ENCODE data around the gene TMEM242. TPM values are rescaled to one million over a fixed set of nuclear protein-coding genes. Genes with fewer than 3 reads are reported as not detected.
A peak's percentile ranks its signal among the peaks of the same experiment; 100 is the strongest.
"Not testable (repeated sequence)": the region's sequence is repeated elsewhere in the genome, so short reads cannot be mapped to it uniquely, and the experiment has no call there.

The TMEM242 gene
- 6.6 and 6.8 TPM in 2 replicates for total RNA-seq (2014; rRNA removed; shearing (Covaris generic))
- 2.8 and 3.3 TPM in 2 replicates for polyA plus RNA-seq (2014; cell fraction: nucleus; rRNA removed)

DNA sequence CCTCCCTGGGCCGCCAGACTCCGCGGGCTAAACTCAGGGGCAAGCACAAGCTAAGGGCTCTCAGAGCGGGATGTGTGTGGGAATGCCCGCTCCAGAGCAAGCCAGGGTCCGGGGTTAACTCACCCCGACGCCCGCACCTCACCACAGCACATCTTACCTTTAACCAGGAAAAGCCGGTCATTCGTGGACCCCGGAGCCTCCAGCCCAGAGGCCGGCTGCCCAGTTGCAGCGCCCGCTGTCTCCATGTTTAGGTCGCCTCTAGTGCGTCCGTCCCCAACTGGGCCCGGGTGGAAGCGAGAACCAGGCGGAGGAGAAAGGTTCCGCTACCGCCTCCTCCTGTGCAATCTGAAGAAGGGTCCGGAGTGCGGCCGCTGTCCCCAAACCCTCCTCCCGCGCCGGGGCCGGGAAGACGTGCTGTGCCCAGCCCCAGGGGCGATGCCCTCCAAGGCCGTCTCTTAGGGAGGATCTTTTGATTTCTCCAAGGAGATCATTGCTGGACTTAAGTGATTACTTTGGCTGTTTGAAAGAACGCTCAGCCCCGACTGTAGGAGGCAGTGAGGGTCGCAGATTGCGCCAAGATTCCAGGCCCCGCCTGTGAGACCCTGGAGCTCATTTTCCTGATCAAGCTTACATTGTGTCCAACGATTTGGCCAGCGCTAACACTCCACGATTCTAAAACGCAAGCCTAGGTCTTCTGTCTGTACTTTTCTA, at the start of gene TMEM242:
Gene TMEM242 (minus strand): TSS at position 265 of the 711 bp plus-strand sequence. CDS start 20 bp downstream, at position 245.
- peak; percentile 84 for DNase-seq (ENCODE audit: extremely low read depth, low read depth)

DNA sequence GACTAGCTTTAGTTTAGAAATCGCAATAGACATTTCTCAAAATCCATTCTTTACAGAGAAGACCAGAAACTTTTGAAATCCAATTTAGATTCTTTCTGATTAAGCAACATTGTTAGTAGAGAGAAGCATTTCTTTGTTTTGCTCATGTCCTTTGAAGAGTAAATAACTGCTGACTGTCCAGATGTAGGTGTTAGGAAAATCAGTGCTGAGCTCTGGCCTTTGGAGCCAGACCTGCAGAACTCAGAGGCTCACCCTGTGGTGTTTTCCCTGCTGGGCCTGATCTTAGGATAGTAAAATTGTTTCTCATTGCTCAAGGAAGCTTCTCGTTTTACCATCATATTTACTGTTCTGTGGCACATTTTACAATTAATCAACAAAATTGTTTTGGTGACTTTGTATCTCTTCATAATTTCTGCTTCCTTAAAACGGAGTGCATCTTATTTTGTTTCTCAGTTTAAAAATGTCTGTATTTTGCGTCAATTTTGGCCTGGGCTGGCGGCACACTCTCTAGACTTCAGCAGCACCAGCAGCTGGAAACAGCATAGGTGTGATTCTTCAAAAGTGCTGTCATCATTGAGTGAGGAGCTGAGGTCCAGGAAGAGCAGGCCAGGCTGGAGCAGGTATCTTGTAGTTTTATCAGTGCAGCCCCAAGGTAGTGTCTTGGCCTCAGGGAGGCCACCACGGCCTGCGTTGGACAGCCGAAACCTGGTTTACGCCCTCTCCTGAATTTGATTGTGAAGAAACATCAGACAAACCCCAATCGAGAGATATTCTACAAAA, 49.4 kb upstream of the TMEM242 start:
- no peak for DNase-seq (ENCODE audit: extremely low read depth, low read depth)

GRCh38 chr6:157370755-157371154, 47.4 kb upstream of the TMEM242 start:
- no peak for DNase-seq (ENCODE audit: extremely low read depth, low read depth)

GRCh38 chr6:157368359-157369049, 45.2 kb upstream of the TMEM242 start:
- DNase-seq (ENCODE audit: extremely low read depth, low read depth), result no peak

DNA sequence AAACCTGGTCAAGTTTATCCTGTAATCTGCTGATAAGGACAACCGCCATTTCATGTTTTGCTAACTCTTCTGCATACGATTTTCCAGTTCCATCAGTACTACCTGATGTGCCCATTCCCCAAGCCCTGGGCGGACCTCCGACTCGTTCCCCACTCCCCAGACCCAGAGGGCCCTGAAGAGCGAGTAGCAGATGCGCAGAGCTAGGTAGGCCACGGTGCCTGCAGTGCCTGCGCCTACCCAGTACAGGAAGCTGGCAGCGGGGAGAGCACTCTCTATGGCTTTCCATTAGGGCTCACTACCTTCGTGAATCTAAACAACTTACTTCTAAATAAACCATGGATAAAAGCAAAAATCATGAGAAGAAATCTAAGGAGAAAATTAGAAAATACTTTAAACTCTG, 43.3 kb upstream of the TMEM242 start:
- DNase-seq (ENCODE audit: extremely low read depth, low read depth), result no peak

DNA sequence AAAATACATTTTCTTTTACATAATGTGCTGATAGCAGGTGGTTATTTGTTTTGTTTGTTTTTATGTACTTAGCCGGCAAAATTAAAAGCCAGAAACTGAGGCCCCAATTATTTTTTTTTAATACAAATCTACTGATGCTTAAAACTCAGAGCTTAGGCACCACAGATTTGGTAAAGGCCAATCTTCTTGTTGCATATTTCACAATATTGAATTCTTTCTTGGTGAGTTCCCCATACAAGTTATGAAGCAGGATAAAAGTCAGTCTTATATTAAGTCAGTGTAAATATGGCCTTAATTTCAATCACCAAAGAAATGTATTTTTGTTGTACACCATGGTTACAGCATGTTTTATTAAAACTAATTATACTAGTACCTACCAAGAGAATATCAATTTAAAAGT, 41.4 kb upstream of the TMEM242 start:
- no peak for DNase-seq (ENCODE audit: extremely low read depth, low read depth)

- no peak for DNase-seq (ENCODE audit: extremely low read depth, low read depth)
Measured at GRCh38 chr6:157361886-157362285, 38.6 kb upstream of the TMEM242 start.

DNA sequence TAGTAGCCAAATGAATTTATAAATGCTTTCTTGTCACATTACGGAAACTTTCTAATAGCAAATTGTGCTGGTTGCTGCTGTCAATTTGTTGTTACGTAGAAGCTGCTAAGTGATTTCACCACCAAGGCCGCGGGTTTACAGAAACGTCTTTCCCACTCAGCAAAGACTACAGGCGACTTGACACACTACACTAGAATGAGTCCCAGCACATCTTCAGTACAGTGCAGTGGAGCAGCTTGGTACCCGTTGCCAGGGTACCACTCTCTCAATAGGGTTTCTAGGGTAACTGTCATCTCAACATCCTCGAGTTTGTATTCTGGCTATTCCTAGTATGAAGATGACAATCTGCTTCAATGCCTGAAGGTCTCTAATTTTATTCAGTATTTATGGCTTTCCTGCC, 35.0 kb upstream of the TMEM242 start:
- no peak for DNase-seq (ENCODE audit: extremely low read depth, low read depth)

GRCh38 chr6:157346373-157346772, 23.1 kb upstream of the TMEM242 start:
- no peak for DNase-seq (ENCODE audit: extremely low read depth, low read depth)

DNA sequence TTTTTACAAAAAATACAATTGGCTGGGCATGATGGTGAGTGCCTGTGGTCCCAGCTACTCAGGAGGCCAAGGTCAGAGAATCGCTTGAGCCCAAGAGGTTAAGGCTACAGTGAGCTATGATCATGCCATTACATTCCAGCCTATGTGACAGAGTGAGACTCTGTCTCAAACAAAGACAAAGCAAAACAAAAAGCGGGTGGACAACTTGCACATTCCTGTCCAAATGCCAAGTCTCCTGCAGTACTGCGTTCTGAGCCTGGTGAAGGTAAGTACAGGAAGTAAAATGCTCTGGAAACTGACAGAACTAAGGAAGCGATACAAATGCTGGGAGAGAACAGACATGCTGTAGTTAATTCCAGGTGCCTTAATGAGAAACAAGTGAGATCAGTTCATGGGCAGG, 20.4 kb upstream of the TMEM242 start:
- DNase-seq (ENCODE audit: extremely low read depth, low read depth), result no peak

DNA sequence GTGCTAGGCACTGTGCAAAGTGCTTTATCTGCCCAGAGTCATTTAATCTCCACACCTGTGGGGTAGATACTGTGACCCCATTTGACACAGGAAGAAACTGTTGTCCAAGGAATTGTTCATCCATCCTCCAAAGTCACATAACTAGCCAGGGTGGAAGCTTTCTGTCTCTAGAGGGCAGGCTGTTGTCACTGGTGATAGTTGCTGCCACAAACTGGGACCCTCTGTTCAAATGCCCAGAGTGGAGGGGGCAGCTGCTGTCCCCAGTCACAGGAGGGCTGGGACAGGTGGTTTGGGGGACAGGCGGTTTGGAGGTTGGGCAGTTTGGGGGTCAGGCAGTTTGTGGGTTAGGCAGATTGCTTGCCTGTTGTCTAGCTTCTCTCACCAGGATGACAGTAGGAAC, 16.1 kb upstream of the TMEM242 start:
- DNase-seq (ENCODE audit: extremely low read depth, low read depth), result no peak

GRCh38 chr6:157337751-157338150, 14.4 kb upstream of the TMEM242 start:
- DNase-seq (ENCODE audit: extremely low read depth, low read depth), result no peak

GRCh38 chr6:157337276-157337675, 14.0 kb upstream of the TMEM242 start:
- not testable (repeated sequence) for DNase-seq (ENCODE audit: extremely low read depth, low read depth)

- no peak for DNase-seq (ENCODE audit: extremely low read depth, low read depth)
Measured at GRCh38 chr6:157335829-157336228, 12.5 kb upstream of the TMEM242 start.

DNA sequence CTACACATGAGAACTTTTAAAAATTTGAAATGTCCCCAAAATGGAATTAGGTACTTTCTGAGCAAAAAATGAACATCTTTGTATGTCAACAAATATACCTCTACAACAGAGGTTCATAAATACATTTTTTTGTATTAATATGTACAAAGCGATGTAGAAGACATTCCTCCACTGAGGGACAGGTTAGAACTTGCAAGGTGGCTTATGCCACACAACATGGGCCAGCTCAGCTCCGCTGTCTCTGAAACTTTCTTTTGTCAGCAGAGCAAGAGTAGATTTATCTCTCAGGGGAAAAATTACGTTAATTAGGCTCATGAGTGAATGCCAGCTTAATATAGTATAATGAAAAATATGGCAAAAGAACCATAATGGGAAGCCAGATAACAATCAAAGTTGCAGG, 10.6 kb upstream of the TMEM242 start:
- no peak for DNase-seq (ENCODE audit: extremely low read depth, low read depth)

DNA sequence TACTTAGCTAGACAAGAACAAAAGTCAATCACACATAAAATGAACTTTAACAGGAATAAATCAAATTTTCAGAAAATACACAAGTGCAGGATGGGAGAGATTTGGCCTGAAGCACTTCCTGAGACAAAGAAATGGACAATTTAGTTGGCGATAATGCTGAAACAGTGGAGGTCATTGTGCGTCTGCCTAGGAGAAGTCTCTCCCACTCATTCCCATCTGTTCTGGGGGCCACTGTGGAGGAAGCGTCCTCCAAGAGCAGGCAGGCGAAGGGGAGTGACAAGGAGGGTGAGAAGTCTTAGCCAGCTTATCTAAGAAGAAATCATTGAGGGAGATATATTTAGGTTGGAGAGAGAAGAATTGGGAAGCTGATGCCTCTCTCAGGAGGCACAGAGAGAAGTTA, 10.2 kb upstream of the TMEM242 start:
- no peak for DNase-seq (ENCODE audit: extremely low read depth, low read depth)

- no peak for DNase-seq (ENCODE audit: extremely low read depth, low read depth)
Measured at GRCh38 chr6:157332813-157333212, 9.5 kb upstream of the TMEM242 start.

DNA sequence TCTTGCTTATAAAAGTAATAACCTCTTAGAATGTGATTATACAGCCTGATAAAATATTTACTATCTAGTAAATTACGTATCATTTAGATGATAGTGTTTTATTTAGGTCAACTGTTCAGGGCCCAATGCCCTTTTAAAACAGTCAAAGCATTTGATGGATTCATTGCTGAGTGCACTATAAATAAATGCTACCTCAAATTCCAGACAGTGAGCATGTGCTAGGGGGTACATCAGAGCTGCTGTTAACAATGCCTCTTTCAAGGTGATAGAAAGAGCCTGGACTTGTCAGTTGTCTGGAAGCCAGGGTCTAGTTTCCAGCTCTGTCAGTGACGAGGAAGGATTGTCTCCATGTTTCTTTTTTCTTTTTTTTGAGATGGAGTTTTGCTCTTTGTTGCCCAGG, 7.5 kb upstream of the TMEM242 start:
- no peak for DNase-seq (ENCODE audit: extremely low read depth, low read depth)

GRCh38 chr6:157329829-157330228, 6.5 kb upstream of the TMEM242 start:
- DNase-seq (ENCODE audit: extremely low read depth, low read depth), result no peak

DNA sequence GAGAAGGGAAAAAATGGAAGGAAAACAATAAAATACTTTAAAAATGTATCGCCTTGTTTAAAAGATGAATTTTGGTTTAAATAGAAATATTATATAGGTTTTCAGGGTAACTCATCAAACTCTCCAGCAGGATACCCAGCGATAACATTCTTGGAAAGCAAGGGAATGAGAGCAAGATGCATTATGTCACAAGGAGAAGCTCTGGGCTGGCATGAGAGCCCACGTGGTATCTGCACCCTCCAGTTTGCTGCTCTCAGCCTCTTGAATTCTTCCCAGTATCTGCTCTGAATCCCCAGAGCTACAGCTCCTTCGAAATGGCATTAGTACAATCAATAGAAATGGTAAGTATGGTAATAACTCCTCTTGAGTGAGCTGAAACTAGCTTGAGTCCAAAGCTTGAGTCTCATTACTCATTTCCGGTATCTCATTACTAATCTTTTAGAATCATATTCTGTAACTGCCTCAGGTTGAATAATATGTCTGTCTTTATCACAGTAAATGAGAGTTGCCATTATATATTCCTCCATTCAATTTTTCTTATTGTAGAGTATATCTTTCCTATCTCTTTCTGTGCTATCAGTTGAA, 4.9 kb upstream of the TMEM242 start:
- DNase-seq (ENCODE audit: extremely low read depth, low read depth), result no peak

GRCh38 chr6:157326979-157327378, 3.7 kb upstream of the TMEM242 start:
- DNase-seq (ENCODE audit: extremely low read depth, low read depth), result no peak

Data from NCI-H460 (cell line).